Adipocyte (in vitro differentiated cells): ENCODE data around the gene TEX19.

Experiments
- DNase-seq: peaks from one replicate; pipeline ENCODE4 v3.0.0-alpha.2; 2015; ENCODE audit warnings: low read depth
- H3K27me3 ChIP-seq: replicated peaks from 2 replicates; pipeline ENCODE4 v1.7.0; 2013; ENCODE audit warnings: mild to moderate bottlenecking, low read length, moderate library complexity; ENCODE audit not compliant: control insufficient read depth, insufficient read depth
- H3K36me3 ChIP-seq: 2 replicates; pipeline ENCODE4 v1.7.0; 2013; ENCODE audit warnings: low read length, mild to moderate bottlenecking, moderate library complexity; ENCODE audit not compliant: control insufficient read depth, insufficient read depth, severe bottlenecking
- H3K4me1 ChIP-seq: 2 replicates; pipeline ENCODE4 v1.7.0; 2013; ENCODE audit warnings: mild to moderate bottlenecking, low read length, moderate library complexity; ENCODE audit not compliant: control insufficient read depth, insufficient read depth
- H3K4me3 ChIP-seq: 2 replicates; pipeline ENCODE4 v1.7.0; 2013; ENCODE audit warnings: mild to moderate bottlenecking, low read length, moderate library complexity
- H3K9ac ChIP-seq: 2 replicates; pipeline ENCODE4 v1.7.0; 2013; ENCODE audit warnings: mild to moderate bottlenecking, low read length, moderate library complexity
- H3K9me3 ChIP-seq: 2 replicates; pipeline ENCODE4 v1.7.0; 2013; ENCODE audit warnings: mild to moderate bottlenecking, low read length, moderate library complexity; ENCODE audit not compliant: control insufficient read depth

Gene TEX19

DNA sequence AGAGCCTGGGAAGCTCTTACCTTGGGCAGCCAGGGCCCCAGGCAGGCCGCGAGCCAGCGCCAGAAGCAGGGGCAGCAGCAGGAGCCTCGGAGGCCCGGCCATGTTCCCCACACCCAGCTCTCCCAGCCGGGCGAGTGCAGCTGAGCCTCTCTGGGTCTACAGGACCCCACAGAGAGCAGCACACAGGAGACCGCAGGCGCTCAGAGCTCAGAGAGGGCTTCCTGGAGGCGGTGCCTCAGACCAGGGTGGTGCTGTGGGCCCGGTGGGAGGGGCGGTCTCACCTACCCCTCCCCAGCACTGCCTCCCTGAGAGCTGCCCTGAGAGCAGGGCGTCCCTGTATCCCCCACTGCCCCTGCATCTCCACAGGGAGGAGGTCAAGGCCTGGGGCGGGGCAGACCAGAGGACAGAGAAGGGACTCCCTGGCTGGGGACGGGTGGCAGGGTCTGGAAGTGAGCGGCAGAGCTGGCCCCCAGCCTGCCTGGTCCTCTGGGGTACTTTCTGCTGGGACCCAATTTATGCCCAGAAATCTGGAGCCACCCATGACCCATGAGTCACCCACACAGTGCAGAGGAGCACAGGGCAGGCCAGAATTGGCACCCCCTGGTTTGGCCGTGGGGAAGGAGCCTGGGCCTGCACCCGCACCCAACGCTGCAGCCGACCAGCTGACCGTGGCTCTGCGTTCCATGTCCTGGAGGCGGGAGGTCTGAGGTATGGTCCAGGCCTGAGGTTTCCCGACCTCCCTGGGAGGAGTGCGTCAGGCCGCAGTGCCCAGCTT, 41.5 kb upstream of the TEX19 start, which contains the start of gene CD7:
Gene CD7, minus strand, starts transcription at position 215 of the 775 bp plus-strand sequence. Its CDS starts 113 bp downstream, at position 102.
- Histone ChIP-seq H3K4me1 (peaks cover 5% of the 10 kb centered on the region), H3K36me3 (no peaks in the 10 kb centered on the region), H3K9me3 (no peaks in the 10 kb centered on the region), H3K9ac (no peak within 1 kb of the TSS), H3K4me3 (no peak within 1 kb of the TSS), H3K27me3 (peaks cover 29% of the 10 kb centered on the region)
- no peak for DNase-seq

DNA sequence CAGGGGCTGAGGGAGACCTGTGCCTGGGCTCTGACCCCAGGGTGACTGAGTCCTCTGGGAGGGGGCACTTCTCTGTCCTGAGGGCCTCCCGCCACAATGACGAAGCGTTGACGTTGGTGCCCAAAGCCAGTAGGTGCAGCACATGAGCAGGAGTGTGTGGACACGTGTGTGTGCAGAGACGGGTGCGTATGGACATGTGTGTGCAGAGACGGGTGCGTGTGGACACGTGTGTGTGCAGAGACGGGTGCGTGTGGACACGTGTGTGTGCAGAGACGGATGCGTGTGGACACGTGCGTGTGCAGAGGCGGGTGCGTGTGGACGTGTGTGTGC, 40.9 kb upstream of the TEX19 start:
- Histone ChIP-seq H3K9ac (no peak overlapping the region), H3K4me3 (no peak overlapping the region), H3K4me1 (peaks cover 5% of the 10 kb centered on the region), H3K36me3 (no peaks in the 10 kb centered on the region), H3K9me3 (no peaks in the 10 kb centered on the region), H3K27me3 (peaks cover 29% of the 10 kb centered on the region)
- no peak for DNase-seq

DNA sequence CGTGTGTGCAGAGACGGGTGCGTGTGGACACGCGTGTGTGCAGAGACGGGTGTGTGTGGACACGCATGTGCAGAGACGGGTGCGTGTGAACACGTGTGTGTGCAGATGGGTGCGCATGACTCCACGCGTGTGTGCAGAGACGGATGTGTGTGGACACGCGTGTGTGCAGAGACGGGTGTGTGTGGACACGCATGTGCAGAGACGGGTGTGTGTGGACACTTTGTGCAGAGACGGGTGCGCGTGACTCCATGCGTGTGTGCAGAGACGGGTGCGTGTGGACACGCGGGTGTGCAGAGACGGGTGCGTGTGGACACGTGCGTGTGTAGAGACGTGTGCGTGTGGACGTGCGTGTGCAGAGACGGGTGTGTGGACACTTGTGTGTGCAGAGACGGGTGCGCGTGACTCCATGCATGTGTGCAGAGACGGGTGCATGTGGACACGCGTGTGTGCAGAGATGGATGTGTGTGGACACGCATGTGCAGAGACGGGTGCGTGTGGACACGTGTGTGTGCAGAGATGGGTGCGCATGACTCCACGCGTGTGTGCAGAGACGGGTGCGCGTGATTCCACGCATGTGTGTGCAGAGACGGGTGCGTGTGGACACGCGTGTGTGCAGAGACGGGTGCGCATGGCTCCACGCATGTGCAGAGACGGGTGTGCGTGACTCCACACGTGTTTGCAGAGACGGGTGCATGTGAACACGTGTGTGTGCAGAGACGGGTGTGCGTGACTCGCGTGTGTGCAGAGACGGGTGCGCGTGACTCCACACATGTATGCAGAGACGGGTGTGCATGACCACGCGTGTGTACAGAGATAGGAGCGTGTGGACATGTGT, 40.1 kb upstream of the TEX19 start:
- H3K36me3 ChIP-seq: no peaks in the 10 kb centered on the region
- H3K4me3 ChIP-seq: no peak overlapping the region
- H3K9ac ChIP-seq: no peak overlapping the region
- peaks cover 5% of the 10 kb centered on the region for H3K4me1 ChIP-seq
- DNase-seq: no peak
- peaks cover 20% of the 10 kb centered on the region for H3K27me3 ChIP-seq
- H3K9me3 ChIP-seq: no peaks in the 10 kb centered on the region

DNA sequence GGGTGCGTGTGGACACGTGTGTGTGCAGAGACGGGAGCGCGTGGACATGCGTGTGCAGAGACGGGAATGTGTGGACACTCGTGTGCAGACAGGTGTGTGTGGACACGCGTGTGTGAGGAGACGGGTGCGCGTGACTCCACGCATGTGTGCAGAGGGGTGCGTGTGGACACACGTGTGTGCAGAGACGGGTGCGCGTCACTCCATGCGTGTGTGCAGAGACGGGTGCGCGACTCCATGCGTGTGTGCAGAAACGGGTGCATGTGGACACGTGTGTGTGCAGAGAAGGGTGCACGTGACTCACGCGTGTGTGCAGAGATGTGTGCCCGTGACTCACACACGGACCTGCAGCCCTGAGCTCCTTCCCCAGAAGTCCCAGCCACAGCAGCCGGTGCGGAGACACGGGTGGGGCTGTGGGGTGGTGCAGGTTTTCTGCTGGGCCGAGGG, 39.4 kb upstream of the TEX19 start:
- Histone ChIP-seq H3K4me1 (peaks cover 5% of the 10 kb centered on the region), H3K4me3 (no peak overlapping the region), H3K27me3 (peaks cover 19% of the 10 kb centered on the region), H3K36me3 (no peaks in the 10 kb centered on the region), H3K9ac (no peak overlapping the region), H3K9me3 (no peaks in the 10 kb centered on the region)
- no peak for DNase-seq

DNA sequence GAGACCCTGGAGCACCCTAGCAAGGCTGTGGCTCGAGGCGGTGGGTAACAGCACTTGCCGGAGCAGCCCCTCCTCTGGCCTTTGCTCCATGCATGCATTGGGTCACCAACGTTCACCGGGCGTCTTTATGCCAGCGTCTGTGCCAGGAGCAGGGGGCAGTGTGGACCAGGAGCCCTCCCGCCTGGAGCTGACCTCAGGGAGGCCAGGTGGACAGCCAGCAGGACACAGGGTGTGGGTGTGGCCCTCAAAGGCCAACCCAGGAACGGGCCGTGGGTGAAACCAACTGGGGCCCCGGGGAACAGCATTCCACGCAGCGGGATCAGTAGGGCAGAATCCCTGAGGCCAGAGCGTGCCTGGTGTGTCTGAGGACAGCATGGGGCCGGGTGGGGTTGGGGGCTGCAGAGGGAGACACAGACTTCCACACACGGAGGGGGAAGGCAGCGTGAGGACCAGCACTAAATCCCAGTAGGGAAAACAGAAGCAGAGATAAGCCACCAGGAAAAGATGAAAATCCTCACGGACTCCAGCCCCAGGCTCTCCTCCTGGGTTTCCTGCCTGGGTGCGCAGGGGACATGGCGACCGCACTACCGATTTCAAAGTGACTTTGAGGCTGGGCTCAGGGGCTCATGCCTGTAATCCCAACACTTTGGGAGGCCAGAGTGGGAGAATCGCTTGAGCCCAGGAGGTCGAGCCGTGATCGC, 38.8 kb upstream of the TEX19 start:
- DNase-seq: no peak
- peaks cover 18% of the 10 kb centered on the region for H3K27me3 ChIP-seq
- no peak overlapping the region for H3K9ac ChIP-seq
- H3K36me3 ChIP-seq: no peaks in the 10 kb centered on the region
- H3K9me3 ChIP-seq: no peaks in the 10 kb centered on the region
- H3K4me3 ChIP-seq: no peak overlapping the region
- peaks cover 5% of the 10 kb centered on the region for H3K4me1 ChIP-seq

DNA sequence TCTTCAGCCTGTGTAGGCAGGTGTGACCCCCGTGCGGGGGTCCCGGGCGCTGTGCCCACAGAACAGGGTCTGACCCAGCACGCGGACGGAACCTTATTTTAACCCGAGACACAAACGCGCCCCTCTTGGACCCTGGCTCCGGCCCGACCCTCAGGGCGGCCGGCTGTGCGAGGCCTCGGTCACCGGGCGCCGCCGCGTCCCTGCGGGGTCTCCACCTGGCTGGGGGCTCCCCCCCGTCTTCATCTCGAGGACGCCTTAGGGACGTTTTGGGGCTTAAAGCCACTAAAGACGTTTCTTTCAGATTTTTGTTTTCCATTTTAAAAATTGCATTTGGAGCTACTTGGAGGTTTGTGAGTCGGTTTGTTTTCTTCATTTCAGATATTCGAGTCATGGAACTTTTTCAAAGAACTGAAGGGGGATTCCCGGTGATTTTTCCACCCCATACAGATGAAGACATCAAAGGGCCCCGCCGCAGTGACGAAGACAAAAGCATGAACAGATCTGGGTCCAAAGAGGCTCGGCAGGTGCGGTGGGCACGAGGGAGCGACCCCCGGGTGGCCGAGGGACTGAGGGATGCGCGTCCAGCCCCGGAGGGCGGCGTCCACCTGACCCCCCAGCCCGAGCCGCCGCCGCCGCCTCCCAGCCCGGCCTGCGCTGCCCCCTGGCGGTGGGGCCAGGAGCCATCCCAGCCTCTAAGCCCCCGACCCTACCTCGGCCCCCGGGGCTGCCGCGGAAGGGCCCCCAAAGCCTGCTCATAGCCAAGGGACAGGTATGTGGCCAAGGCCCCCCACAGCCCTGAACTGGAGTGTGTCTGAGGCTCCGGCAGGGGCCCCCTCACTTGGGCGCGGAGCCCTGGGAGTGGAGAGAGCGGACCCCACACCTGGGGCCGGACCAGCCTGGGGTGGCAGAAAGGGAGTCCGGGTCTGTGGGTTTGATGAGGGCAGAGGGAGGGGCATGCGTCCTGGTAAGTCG, 37.8 kb upstream of the TEX19 start:
- H3K36me3 ChIP-seq: no peaks in the 10 kb centered on the region
- H3K4me3 ChIP-seq: no peak overlapping the region
- peak; percentile 61 for DNase-seq
- H3K9ac ChIP-seq: no peak overlapping the region
- H3K27me3 ChIP-seq: peaks cover 10% of the 10 kb centered on the region
- peaks cover 5% of the 10 kb centered on the region for H3K4me1 ChIP-seq
- no peaks in the 10 kb centered on the region for H3K9me3 ChIP-seq

DNA sequence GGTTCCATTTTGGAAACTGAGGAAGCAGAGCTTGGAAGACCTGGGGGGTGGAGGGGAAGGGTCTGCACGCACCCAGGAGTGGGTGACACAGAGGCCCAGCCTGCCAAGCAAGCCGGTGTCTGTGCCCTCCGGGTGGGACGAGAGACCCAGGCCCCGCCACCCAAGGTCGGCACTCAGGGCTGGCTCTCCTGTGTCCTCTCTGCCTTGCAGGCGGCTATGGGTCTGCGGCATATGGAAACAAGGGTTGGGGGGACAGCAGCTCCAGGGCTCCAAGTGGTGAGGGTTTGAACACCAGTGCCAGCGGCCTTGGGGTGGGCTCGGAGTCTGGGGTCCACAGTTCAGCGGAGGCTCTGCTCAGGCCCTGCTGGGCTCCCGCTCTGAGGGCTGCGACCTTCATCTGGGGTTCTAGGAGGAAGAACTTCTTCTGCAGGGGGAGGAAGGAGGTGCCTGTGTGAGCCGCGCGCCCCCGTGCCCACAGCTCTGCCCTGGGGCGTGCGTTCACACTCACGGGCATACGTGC, 37.0 kb upstream of the TEX19 start:
- DNase-seq: no peak
- no peak overlapping the region for H3K9ac ChIP-seq
- no peaks in the 10 kb centered on the region for H3K9me3 ChIP-seq
- H3K36me3 ChIP-seq: no peaks in the 10 kb centered on the region
- H3K4me1 ChIP-seq: peaks cover 1% of the 10 kb centered on the region
- H3K27me3 ChIP-seq: peaks cover 2% of the 10 kb centered on the region
- no peak overlapping the region for H3K4me3 ChIP-seq

DNA sequence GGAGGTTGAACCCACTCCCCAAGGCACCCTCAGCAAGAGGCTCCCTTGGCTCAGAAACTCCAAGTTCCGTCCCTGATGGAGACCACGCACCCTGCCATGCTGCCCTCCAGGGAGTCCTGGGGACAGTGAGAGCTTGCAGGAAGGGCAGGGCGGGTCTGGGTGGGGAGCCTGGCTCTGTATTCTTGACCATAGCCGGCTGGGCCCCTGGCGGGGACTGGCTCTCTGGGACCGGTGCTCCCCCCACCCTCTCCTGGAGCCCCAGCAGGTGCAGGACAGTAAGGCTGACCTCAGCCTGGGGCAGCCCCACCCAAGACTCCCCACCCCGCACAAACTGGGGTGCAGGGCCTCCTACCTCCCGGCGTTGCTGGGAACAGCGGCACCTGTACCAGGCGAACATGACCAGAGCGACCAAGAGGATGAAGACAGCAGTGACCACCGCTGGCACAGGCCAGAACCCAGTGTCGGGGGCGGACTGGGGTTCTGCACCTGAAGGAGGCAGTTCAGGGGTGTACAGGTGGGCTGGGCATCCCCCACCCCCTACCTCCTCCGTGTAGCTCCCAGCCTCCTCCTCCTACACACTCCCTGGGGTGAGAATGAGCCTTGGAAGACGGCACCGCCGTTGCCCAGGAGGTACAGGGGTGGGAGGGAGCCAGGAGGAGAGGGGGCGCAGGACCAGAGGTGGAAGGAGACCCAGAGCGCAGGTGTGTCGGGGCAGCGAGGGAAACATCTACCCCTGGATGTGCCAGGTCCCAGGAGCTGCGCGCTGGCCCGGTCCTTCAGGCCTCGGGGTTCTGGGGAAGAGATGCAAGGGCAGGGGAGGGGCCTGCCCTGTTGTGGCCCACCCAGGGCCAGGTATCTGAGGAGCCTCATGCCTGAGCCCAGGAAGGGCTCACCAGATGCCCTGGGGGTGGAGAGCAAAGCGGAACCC, 36.3 kb upstream of the TEX19 start:
- no peak for DNase-seq
- Histone ChIP-seq H3K9ac (no peak overlapping the region), H3K27me3 (no peaks in the 10 kb centered on the region), H3K4me1 (no peaks in the 10 kb centered on the region), H3K4me3 (no peak overlapping the region), H3K36me3 (no peaks in the 10 kb centered on the region), H3K9me3 (no peaks in the 10 kb centered on the region)

DNA sequence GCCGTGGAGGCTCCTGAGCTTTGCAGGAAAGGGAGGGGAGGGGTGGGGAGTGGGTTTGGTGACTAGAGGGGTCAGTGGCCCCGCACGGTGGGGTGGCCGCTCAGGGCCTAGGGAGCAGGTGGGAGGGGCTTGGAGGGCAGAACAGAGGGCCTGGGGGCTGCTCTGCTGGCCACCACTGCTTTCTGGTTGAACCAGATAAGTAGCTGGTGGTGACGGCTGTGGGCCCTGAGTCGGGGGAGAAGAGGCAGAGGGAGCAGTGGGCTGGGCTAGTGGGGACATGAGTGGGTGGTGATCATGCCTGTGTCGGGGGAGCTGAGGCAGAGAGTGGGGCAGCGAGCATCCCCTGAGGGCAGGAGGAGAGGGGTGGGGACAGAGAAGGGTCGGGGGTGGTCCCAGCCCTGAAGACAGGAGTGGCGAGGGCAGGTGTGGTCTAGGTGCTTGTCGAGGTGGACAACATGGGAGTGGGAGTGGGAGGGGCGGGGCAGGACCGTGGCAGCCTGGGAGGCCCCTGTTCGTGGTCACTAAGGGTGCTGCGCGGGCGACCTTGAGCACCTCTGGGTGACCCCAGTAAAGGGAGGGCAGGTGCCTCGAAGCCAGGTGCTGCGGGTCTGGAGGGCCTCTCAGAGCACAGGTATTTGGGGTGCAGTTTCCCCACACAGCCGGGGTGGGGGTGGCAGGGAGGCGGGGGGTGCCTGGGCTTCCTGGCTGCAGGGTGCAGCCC, 35.4 kb upstream of the TEX19 start:
- no peaks in the 10 kb centered on the region for H3K27me3 ChIP-seq
- DNase-seq: no peak
- no peak overlapping the region for H3K4me3 ChIP-seq
- no peak overlapping the region for H3K9ac ChIP-seq
- no peaks in the 10 kb centered on the region for H3K36me3 ChIP-seq
- H3K4me1 ChIP-seq: no peaks in the 10 kb centered on the region
- no peaks in the 10 kb centered on the region for H3K9me3 ChIP-seq
